NCI-H1694 (cell line): Measurements from ENCODE around the gene ZBTB20.

Source experiments
- DNase-seq: peaks from one replicate; lab custom pipeline; 2025; lab: John Stamatoyannopoulos, UW

Gene ZBTB20

GRCh38 chr3:114408736-114409670, 738.1 kb downstream of the ZBTB20 start:
- DNase-seq = no peak

DNA sequence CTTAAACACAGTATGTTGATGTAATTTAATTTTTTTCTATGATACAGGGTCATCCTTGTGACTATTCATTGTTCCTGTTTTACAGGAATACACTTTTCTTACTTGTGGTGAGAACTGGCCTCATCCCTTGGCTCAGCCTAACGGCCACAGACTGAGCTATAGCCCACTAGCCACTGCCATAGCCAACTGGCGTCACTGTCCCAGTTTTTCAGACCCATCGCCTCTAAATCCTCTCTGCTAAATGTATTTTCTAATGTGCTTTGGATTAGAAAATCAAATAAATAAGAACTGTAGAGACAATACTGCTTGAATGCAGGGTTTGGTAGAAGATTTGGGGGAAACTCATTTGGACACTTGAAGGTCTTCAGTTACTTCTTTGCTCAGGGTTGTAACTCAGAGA, 740.2 kb downstream of the ZBTB20 start:
- no peak for DNase-seq

- no peak for DNase-seq
Observed at GRCh38 chr3:114406286-114406685, 740.8 kb downstream of the ZBTB20 start.

DNA sequence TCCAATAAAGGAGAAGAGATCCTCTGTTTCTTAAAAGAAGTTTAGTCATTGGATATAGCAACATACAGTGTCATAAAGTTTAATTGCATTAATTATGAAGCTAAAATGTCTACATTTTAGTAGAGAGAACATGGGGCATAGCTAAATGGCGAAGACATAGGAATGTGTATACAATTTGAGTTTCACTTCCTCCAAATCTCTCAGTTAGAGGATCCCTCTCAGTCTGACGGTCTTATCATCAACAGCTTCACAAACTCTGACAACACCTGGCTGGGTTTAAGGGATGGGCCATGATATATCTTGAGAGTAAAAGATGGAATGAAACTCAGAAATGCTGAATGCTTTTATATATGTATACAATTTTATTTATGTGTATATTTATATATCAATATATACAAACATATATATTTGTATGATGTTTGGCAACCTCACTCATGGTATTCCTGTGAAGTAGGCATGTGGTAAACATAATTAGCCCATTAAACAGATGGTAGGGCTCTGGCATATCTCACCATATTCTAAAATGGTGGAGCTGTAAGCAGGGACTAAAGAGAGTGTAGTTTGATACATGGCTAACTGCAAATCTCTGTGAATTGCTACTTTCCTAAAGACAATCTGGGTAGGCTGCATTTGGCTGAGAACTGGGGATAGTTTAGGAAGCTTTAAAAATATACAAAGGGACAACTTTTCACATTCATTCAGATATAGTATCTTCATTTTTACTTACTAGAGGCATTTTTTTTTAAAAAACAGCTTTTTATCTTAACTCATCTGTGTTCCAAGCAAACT, 741.7 kb downstream of the ZBTB20 start:
- no peak for DNase-seq

DNA sequence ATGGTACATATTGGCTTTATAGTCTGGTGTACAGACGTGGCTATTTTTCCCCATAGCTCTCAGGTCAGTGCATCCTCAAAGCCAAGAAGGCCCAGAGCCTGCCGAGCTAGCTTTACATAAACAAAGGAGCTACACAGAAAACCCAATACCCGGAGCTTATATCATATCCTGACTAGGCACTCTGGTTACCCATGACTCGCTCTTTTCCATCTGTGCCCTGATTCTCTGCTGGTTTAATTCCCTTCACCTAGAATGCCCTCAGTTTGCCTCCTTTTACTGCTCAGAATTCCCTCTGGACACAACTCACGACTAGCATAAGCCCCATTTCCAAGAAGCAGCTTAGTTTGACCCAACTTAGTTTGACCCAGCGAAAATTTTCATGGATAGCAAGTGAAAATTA, 742.5 kb downstream of the ZBTB20 start:
- DNase-seq = no peak

- no peak for DNase-seq
Observed at GRCh38 chr3:114402838-114403237, 744.2 kb downstream of the ZBTB20 start.

- DNase-seq = no peak
Observed at GRCh38 chr3:114401346-114401745, 745.7 kb downstream of the ZBTB20 start.

DNA sequence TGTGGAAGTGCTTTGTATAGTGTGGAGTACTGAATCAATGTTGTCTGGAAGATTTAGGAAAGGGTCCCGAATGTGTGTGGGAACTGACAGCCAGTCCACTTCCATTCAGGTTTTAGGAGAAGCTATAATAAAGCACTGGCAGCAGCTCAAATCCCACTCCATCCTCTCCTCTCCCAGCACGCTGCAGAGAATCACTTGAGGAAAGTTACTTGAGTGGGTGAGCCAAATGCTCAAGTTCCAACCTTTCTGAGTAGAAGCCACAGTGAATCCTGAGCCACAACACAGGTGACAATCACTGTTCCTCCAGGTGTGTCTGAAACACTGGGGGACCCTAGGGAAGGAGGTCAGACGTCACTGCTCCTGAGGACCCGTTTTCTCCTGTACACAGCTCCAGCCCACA, 746.7 kb downstream of the ZBTB20 start:
- DNase-seq = no peak

- no peak for DNase-seq
Observed at GRCh38 chr3:114394551-114394950, 752.5 kb downstream of the ZBTB20 start.

- no peak for DNase-seq
Observed at GRCh38 chr3:114393367-114394072, 753.6 kb downstream of the ZBTB20 start.

DNA sequence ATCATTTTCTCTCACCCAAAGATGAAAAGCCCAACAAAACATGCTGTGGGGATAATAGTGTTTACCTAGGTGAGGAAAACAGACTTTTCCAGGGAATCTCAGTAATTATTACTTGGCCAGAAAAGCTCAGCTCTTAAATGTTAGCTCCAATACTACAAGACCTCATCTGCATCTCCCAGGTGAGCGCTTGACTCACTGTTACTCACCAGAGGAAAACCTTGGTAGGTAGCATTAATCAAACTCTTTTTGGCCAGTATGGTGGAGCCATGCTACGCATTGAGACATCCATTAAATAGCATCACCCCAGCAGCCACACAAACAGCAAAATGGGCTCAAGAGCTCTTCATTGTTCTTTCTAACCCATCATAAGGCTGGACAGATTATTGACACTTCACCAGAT, 754.3 kb downstream of the ZBTB20 start:
- DNase-seq = no peak

- no peak for DNase-seq
Observed at GRCh38 chr3:114389156-114389555, 757.9 kb downstream of the ZBTB20 start.

DNA sequence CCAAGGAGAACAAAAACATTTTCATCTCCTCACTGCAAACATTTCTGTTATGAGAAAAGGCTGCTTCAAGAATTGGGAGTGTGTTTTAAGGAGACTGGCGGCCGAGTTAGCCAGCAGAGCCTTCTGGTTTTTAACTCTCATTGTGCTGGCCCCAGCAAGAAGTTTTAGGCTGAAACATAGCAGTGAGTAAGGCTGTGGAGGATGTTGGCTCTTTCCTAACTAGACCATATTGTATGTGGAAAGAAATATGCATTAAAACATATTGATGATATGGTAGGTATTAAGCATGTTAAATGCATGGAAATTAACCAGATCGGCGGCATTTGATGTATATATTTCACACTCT, 762.6 kb downstream of the ZBTB20 start:
- DNase-seq = no peak

GRCh38 chr3:114383875-114384557, 763.1 kb downstream of the ZBTB20 start:
- peak; percentile 65 for DNase-seq

DNA sequence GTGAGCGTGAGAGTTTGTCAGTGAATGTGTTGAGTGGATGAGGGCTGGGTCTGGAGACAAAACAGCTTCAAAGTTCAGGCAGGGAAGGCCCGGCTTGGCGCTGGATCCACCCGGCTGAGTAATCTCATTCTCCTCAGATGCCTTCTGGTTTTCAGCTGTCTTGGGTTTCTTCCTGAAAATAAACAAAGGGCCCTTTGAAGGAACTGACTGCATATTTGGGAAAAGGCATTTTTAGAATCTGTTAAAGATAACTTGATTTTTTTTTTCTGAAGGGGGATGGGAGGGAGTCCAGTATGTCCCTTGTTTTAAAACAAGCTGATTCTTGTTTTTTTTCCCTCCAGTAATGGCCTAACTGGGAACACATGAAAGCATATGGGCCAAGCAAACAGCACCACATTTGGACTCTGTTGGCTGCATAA, 766.8 kb downstream of the ZBTB20 start:
- no peak for DNase-seq

DNA sequence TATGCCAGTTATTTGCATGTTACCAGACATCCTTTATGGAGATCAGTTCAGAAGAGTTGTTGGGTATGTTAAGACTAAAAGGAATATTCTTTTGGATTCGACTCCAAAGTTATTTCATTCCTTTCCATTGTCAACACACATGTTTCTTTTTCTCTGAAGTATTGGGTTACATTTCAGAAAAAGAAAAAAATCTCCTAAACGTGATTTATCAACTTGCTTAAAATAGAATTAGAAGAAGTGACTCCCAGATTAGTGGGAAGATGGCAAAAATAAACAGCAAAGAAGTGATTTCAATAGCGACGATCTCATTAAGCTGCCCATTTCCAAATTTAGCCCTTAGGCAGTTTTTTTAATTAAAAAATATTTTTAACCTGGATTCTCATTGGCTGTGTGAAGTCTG, 767.8 kb downstream of the ZBTB20 start:
- DNase-seq = no peak

DNA sequence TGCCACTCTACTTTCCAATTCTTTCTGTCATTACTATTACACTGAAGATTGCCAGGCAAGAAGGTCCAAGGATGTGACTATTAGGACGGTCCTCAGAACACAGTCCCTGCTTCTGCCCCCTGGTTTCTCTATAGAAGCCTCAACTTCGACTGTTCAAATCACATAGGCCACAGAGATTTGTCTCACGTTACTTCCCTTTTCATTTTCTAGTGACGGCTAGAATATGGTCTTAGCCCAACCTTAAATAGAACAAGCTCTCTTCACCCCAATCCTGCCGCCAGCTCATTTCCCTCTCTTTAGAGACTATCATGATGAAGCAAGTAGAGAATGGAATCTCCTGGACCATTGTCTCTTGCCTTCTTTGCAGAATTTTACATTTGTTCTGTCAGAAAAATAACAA, 768.3 kb downstream of the ZBTB20 start:
- DNase-seq = no peak

DNA sequence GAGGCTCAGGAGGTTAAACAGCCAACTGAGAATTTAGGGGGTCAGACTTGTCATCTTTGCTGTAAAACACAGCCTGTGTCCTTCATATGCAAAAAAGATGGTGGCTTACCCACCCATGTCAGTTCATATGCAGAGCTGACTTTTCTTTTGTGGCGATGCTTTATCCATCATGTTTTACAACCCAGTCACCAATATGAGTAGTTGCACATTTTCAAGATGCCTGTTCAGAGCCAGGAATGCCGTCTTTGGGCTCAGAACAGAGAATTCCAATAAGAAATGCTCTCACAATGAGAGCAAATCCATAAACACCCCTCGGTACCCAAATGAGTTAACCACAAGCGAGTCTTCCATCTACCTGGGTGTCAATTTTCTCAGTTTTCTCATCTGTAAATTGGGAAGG, 769.7 kb downstream of the ZBTB20 start:
- DNase-seq = no peak

- no peak for DNase-seq
Observed at GRCh38 chr3:114376516-114377185, 770.4 kb downstream of the ZBTB20 start.

- DNase-seq = no peak
Observed at GRCh38 chr3:114375608-114376421, 771.3 kb downstream of the ZBTB20 start.
